ENCODE results near the gene ERGIC3.

The ERGIC3 gene

GRCh38 chr20:35562541-35563110 is 20.7 kb downstream of the ERGIC3 start:
- no peak for DNase-seq

DNA sequence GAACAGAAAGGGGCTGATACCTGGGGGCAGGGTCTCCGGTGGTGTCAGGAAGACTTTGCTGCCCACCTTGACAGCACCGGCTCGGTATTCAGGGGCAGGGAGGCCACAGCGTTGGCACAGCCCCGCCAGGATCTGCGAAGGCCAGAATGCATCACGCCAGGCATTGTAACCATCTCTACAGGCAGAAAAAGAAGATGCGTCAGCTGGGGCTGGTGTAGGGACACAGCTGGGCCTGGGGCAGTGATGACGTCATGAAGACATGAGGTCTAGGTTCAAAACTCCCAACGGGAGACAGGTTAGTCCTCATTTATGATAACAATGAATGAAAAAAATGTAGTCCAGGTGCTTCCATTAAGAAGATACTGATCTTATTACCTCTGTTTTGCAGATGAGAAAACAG is 22.0 kb downstream of the ERGIC3 start:
- no peak for DNase-seq

DNA sequence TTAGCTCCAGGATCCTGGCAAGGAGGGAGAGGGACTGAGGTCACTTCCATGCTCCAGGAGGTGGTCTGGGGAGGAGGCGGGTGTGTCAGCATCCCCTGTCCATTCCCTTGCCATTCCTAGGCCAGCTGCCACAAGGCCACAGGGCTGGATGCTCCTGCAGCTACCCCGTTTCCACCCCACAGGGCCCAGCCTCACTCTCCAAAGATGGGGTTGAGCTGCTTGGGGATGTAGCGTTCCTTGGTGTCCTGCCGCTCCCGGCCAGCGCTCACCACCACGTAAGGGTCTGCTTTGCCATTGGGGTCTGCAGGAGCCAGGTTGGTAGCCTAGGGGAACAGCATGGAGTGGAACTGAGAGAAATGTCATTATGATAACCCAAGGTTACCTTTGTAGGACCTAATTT is 23.0 kb downstream of the ERGIC3 start:
- no peak for DNase-seq

DNA sequence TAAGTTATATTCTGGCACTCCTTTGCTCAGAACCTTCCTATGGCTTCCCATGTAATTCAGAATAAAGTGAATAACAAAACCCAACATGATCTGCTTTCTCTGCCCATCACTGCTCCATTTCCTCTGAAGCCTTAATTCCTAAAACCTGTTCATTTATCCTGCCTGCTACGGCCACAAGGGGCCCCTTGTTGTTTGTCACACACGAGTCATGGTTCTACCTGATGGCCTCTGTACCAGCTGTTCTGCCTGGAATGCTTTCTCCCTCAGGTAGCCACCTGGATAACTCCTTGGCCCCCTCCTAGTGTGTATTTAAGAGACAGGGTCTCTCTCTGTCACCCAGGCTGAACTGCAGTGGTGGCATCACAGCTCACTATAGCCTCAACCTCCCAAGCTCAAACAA is 26.8 kb downstream of the ERGIC3 start:
- no peak for DNase-seq

- no peak for DNase-seq
Measured at GRCh38 chr20:35571555-35571954, 29.7 kb downstream of the ERGIC3 start.

DNA sequence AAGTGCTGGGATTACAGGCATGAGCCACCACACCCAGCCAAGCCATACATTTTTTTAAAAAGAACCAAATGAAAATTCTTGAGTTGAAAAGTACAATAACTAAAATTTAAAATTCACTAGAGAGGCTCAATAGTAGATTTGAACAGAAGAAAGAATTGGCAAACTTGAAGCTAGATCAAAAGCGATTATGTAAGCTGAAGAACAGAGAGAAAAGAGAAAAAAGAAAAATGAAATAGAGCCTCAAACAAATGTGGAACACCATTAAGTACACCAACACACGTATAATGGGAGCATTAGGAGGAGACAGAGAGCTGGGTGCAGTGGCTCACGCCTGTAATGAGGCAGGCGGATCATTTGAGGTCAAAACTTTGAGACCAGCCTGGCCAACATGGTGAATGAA is 31.0 kb downstream of the ERGIC3 start:
- DNase-seq = no peak

DNA sequence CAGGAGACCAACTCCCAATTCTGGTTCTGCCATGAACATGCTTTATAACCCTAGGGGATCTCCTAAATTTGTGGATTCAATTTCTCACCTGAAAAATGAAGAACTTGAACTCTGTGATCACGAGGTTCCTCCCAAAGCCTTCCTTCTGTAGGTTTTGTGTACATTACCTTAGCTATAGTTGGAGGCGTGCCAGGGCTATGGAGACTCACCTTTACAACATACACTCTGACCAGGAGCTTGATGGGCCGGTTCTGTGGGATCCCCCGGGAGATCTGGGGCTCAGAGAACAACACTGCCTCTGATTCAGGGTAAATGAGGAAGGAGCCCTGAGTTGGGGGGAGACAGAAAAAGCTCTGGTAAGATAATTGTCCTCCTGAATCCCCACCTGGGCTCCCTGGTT is 34.1 kb downstream of the ERGIC3 start:
- DNase-seq = no peak

- no peak for DNase-seq
Measured at GRCh38 chr20:35576816-35577215, 34.9 kb downstream of the ERGIC3 start.

DNA sequence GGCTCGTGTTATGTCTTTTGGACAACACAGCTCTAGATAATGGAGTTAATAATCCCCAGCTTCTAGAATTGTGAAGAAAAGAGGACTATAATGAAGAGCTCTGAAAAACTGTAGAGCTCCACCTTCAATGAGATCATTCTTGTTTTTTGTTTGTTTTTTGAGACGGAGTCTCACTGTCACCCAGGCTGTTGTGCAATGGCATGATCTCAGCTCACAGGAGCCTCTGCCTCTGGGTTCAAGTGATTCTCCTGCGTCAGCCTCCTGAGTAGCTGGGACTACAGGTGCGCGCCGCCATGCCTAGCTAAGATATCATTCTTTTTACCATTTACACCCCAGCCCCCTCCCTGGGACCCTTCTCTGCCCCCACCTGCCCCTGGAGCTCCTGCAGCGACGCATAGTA is 36.6 kb downstream of the ERGIC3 start:
- no peak for DNase-seq

DNA sequence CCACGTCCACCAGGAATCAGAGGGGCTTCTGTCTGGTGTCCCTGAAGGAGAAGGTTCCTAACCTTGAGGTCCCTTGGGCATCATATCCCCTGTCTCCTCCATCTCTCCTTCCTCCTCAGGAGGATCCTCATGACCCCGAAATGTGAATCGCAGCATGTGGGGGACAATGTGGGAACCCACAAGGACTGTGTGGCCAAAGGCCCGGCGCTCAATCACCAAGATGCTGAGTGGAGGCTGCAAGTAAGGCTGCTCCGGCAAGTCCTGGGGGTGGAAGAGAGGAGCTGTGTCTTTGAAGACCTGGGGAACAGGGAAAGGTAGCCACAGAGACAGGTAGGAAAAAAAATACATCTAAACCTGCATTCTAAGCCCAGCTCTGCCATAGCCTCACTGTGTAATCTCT is 37.3 kb downstream of the ERGIC3 start:
- no peak for DNase-seq

GRCh38 chr20:35582131-35582530 is 40.3 kb downstream of the ERGIC3 start:
- no peak for DNase-seq

GRCh38 chr20:35582741-35583404 is 41.0 kb downstream of the ERGIC3 start:
- DNase-seq = no peak

GRCh38 chr20:35583636-35584560 is 42.0 kb downstream of the ERGIC3 start:
- DNase-seq = no peak

DNA sequence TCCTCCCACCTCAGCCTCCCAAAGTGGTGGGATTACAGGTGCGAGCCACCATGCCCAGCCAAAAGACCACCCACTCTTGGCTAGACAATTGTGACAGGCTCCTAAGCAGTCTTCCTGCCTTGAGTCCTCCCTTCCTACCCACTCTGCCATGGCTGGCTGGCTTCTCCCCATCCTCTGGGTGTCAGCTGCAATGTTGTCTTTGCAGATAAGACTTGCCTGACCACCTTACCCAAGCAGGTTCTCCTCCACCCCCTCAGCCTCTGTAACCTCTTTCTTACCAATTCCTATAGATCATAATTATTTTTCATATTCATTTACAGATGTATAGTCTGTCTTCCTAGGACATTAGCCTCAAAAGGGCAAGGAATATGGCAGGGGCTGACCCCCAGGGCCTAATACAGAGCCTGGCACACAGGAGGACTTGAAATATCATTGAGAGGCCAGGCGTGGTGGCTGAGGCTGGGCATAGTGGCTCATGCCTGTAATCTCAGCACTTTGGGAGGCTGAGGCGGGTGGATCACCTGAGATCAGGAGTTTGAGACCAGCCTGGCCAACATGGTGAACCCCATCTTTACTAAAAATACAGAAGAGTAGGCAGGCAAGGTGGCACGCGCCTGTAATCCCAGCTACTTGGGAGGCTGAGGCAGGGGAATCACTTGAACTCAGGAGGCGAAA is 45.0 kb downstream of the ERGIC3 start:
- no peak for DNase-seq

- no peak for DNase-seq
Measured at GRCh38 chr20:35587436-35587835, 45.6 kb downstream of the ERGIC3 start.

- DNase-seq = no peak
Measured at GRCh38 chr20:35588397-35588796, 46.5 kb downstream of the ERGIC3 start.

DNA sequence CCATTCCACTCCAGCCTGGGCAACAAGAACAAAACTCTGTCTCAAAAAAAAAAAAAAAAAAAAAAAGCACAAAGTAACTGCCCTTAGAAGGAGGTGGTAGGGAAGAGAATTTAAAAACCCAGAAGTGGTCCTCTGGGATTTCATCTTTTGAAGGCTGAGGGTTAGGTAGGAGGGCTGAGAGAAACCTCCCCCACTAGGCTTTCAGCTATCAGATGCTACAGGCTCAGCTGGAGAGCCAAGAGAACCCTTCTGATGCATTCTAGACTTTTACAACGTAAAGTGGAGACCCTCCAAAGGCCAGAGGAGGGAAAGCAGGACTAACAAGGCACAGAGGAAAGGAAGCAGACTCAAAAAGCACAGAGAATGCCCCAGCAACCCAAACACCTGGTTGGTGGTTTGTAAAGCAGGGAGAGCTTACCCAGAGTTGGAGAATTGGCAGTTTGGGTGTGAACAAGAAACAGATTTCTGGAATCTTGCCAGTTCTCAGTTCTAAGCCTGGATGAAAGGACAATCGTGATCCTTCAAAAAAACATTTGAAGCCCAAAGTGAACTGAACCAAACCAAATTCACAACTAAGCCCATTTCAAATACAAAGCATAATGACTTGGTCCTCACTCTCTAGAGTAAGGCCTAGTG is 50.6 kb downstream of the ERGIC3 start:
- no peak for DNase-seq

GRCh38 chr20:35595456-35595855 is 53.6 kb downstream of the ERGIC3 start:
- DNase-seq = no peak

GRCh38 chr20:35595901-35596300 is 54.0 kb downstream of the ERGIC3 start:
- DNase-seq = no peak

GRCh38 chr20:35597186-35597585 is 55.3 kb downstream of the ERGIC3 start:
- DNase-seq = no peak

DNA sequence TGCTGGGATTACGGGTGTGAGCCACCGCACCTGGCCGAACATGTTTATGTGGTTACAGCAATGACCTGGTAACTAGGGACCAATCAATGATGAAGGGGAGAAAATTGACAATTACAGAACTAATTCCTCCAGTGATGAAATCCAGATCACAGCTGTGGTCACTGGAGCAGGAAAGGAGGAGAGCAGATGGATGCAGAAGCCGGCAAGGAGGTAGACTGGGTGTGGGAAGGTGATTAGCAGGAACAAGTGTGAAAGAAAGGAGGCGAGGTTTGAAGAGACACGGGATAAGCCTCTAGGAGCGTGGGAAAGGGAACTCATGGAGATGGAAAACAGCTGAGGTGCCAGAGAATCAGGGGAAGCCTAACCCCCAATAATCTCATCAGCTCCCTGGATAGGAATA is 56.6 kb downstream of the ERGIC3 start:
- DNase-seq = no peak

DNA sequence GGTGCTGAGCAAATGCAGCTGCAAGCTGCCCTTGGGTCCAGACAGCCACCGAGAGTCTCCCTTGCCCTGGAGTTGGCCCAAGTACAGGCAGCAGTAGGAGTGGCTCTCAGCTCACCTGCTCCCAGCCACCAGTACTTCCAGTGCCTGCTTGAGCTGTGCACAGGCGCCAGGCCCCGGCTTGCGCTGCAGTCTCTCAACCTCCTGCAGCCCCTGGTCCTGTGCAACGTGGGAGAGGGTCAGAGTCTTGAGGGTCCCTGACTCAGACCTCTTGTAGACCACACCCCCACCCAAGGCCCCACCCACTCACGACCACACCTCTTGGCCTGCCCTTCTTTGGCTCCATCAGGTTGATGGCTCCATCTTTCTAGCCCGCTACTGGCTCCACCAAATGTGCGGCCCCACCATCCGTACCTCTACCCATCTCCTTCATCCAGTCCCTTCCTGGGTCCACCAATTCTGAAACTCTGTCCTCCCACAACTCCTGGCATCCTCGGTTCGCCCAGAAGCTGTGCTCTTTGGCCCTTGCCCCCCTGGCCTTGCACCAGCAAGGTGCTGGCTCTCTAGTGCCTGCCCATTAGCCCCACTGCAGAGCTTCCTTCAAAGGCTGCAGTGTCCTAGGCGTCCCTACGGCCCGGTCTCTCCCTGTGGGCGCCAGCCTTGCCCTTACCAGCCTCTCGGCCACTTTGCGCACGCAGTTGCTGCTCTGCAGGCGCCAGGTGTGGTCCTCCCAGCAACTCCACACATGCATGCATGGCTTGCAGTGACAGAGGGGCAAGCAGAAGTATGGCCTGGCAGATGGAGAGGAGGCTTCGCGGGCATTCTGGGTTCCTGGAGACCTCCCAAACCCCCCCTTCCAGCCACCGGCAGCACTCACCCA is 57.3 kb downstream of the ERGIC3 start:
- no peak for DNase-seq
